Kidney (tissue), 14 donors: ENCODE measurements around the gene SLC4A5. TPM values are rescaled to one million over a fixed set of nuclear protein-coding genes. Genes with fewer than 3 reads are reported as not detected.

Experiments
- DNase-seq, 5 donors: peaks; one replicate each; pipeline ENCODE4 v3.0.0-alpha.2; 2013 to 2020
- FAIRE-seq: peaks from 2 replicates; lab custom pipeline; 2012; peaks lifted over from hg19 to GRCh38; lab: Jason Lieb, UNC
- H3K27ac ChIP-seq, 2 donors: one replicate each; pipeline ENCODE4 v1.7.0; 2013; ENCODE audit warnings: low read depth in 2 of 2, low read length in 2 of 2, inconsistent platforms in 1 of 2
- H3K27me3 ChIP-seq: one replicate; pipeline ENCODE4 v1.7.1; 2013; ENCODE audit warnings: low read length, inconsistent platforms; ENCODE audit not compliant: control insufficient read depth, insufficient read depth
- H3K36me3 ChIP-seq, 3 donors: one replicate each; pipeline versions ENCODE4 v1.7.0 to v1.7.1; 2013; ENCODE audit warnings: low read length in 3 of 3, control low read depth in 1 of 3, inconsistent platforms in 1 of 3; ENCODE audit not compliant: insufficient read depth in 3 of 3, control insufficient read depth in 2 of 3
- H3K4me1 ChIP-seq, 3 donors: one replicate each; pipeline versions ENCODE4 v1.7.0 to v1.7.1; 2013; ENCODE audit warnings: low read length in 3 of 3, inconsistent platforms in 1 of 3, low read depth in 1 of 3; ENCODE audit not compliant: control insufficient read depth in 2 of 3, insufficient read depth in 2 of 3
- H3K4me3 ChIP-seq, 3 donors: one replicate each; pipeline versions ENCODE4 v1.7.0 to v1.8.1; 2013; ENCODE audit warnings: low read length in 3 of 3, control low read depth in 1 of 3, inconsistent platforms in 1 of 3
- H3K9ac ChIP-seq, 3 donors: one replicate each; pipeline versions ENCODE4 v1.7.0 to v1.7.1; 2013; ENCODE audit warnings: low read length in 3 of 3, control low read depth in 1 of 3, inconsistent platforms in 1 of 3
- H3K9me3 ChIP-seq, 3 donors: one replicate each; pipeline versions ENCODE4 v1.7.0 to v1.7.1; 2013; ENCODE audit warnings: low read length in 3 of 3, control low read depth in 1 of 3, inconsistent platforms in 1 of 3; ENCODE audit not compliant: control insufficient read depth in 2 of 3, insufficient read depth in 1 of 3
- CTCF ChIP-seq: IDR thresholded peaks from 3 replicates; pipeline ENCODE4 v1.5.1; 2012; ENCODE audit warnings: mild to moderate bottlenecking, moderate library complexity, borderline replicate concordance; ENCODE audit not compliant: insufficient read depth; ENCODE audit errors: extremely low read depth
- intact Hi-C: fragments of 100-400 bp; cut with DNase I; formaldehyde crosslinking; loops from one replicate; pipeline ENCODE4 v1.11.1; 2022
- polyA plus RNA-seq: library from polyadenylated mRNA; stranded (reverse); fragments of 350-450 nt; fragmentation: Illumina TruSeq; extraction: RNeasy Lipid Tissue Mini Kit (QIAGEN cat#74804); gene quantifications from one replicate; pipeline ENCODE4 v1.2.3, GENCODE V29; 2014; ENCODE audit warnings: low read depth, low replicate concordance; ENCODE audit not compliant: insufficient read depth
- total RNA-seq: library from RNA; stranded (reverse); fragmentation: NEBNext Ultra II Directional; extraction: Animal tissue kit (Norgen Biotek cat#: 25700); gene quantifications from one replicate; pipeline ENCODE4 v1.2.1, GENCODE V29; 2021
- donor health status: control.
- donor health status: control.
- donor health status: control.
- donor health status: control.
- donor health status: control.
- donor health status: DM: yes; HTN: yes; CAD: no.
- donor health status: Normal renal cell carcinoma (clear cell type).

SLC4A5 gene
- total and polyA plus RNA-seq, 2 donors from 2014 or later: 1.1 to 5.2 TPM

GRCh38 chr2:74201196-74201595 lies 142.0 kb downstream of the SLC4A5 start:
- no peaks in the 10 kb centered on the region for H3K27me3 ChIP-seq
- no peak for FAIRE-seq
- H3K36me3 ChIP-seq: no peaks in the 10 kb centered on the region
- H3K9me3 ChIP-seq: no peaks in the 10 kb centered on the region
- peaks cover 0 to 10% (median 5%) of the 10 kb centered on the region in 3 donors for H3K4me1 ChIP-seq
- H3K9ac ChIP-seq: no peak overlapping the region
- no peak for DNase-seq
- TF ChIP-seq CTCF: no peak
- no peak overlapping the region for H3K4me3 ChIP-seq
- peak overlapping the region in 1 of 2 donors; percentile 36 for H3K27ac ChIP-seq
- intact Hi-C loops: no loop called here

- no peaks in the 10 kb centered on the region for H3K9me3 ChIP-seq
- peak overlapping the region in 1 of 3 donors; percentile 33 for H3K9ac ChIP-seq
- FAIRE-seq (no peak), DNase-seq (peak in 1 of 5 donors; percentile 28)
- no peaks in the 10 kb centered on the region for H3K27me3 ChIP-seq
- intact Hi-C loops: no loop called here
- H3K4me1 ChIP-seq: peaks cover 0 to 10% (median 3%) of the 10 kb centered on the region in 3 donors
- TF ChIP-seq CTCF: no peak
- H3K36me3 ChIP-seq: no peaks in the 10 kb centered on the region
- no peak overlapping the region for H3K27ac ChIP-seq
- peak overlapping the region in 2 of 3 donors; percentile 60 to 68 for H3K4me3 ChIP-seq
Observed at GRCh38 chr2:74199871-74200305, 143.3 kb downstream of the SLC4A5 start.

- FAIRE-seq (no peak), DNase-seq (peak in 1 of 5 donors; percentile 17)
- TF ChIP-seq CTCF: no peak
- Histone ChIP-seq H3K36me3 (no peaks in the 10 kb centered on the region), H3K4me1 (peaks cover 0 to 10% (median 3%) of the 10 kb centered on the region in 3 donors), H3K4me3 (peak overlapping the region; percentile 56 to 68 (median 60)), H3K27ac (peak overlapping the region in 1 of 2 donors; percentile 82), H3K9ac (peak overlapping the region in 2 of 3 donors; percentile 12 to 54), H3K9me3 (no peaks in the 10 kb centered on the region), H3K27me3 (no peaks in the 10 kb centered on the region)
- intact Hi-C loops: no loop called here
Observed at GRCh38 chr2:74199275-74199701, 143.9 kb downstream of the SLC4A5 start.
